Measurements from ENCODE around the gene SYVN1.
"Not testable (repeated sequence)": the region's sequence is repeated elsewhere in the genome, so short reads cannot be mapped to it uniquely, and the experiment has no call there.

SYVN1 gene

DNA sequence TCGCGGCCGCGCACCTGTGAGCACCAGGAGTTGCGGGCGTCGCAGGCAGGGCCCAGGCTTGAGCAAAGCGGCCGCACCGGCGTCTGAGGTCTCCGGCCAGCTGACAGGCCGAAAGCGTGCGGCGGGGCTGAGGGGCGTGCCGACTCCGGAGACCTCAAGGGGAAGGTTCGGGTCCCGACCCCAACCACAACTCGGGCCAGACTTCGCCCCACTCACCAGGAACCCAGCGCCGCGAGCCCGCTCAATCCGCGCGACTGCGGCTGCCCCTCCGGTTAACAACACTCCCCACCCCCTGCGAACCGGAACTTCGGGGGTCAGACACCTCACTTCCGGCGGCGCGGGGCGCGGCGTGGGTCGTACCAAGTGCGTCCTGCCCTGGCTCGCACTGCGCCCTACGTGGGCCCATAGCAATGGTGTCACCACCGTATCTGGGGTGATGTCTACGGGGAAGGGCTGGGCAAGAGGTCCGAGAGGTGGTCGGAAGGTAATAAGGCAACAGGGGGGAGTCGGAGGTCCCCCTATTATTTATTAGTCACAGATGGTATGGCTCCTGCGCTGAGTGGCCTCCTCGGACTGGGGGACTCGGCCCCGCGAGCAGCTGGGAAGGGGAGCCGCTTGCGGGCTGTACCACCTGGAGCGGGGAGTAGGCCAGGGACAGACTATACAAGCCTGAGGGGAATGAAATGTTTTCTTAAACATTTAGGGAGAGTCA lies at the start of gene SYVN1:
SYVN1 (minus strand) TSS at position 280 of the 712 bp plus-strand sequence. CDS start 918 bp downstream, outside the sequence.
- peak; percentile 99 for DNase-seq

DNA sequence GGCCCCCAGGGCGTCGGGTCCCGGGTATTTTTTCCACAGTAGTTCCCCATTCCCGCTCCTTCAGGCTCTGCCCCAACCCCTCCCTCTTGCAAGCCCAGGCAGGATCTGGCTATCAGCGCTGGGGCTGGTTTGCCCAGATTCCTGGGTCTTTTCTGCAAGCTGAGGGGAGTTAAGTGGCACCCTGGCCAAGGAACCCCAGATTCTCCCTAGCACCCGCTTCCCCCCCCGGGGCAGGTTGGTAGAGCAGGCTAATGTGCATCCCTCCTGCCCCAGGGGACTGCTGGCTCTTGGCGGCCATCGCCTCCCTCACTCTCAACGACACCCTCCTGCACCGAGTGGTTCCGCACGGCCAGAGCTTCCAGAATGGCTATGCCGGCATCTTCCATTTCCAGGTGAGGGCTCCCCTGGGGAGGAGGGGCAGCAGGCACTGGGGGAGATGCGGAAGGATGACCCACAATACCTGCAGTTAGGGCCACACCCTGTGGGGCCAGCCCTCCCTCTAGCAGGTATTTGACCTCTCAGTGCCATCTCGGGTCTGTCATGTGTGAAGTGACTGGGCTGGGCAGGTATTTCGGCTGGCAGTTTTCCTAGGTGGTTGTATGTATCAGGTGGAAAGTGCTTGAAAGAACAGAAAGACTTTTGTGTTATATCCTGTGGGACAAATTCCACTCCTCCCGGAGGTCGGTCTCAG lies 49.0 kb upstream of the SYVN1 start:
- DNase-seq, result no peak

DNA sequence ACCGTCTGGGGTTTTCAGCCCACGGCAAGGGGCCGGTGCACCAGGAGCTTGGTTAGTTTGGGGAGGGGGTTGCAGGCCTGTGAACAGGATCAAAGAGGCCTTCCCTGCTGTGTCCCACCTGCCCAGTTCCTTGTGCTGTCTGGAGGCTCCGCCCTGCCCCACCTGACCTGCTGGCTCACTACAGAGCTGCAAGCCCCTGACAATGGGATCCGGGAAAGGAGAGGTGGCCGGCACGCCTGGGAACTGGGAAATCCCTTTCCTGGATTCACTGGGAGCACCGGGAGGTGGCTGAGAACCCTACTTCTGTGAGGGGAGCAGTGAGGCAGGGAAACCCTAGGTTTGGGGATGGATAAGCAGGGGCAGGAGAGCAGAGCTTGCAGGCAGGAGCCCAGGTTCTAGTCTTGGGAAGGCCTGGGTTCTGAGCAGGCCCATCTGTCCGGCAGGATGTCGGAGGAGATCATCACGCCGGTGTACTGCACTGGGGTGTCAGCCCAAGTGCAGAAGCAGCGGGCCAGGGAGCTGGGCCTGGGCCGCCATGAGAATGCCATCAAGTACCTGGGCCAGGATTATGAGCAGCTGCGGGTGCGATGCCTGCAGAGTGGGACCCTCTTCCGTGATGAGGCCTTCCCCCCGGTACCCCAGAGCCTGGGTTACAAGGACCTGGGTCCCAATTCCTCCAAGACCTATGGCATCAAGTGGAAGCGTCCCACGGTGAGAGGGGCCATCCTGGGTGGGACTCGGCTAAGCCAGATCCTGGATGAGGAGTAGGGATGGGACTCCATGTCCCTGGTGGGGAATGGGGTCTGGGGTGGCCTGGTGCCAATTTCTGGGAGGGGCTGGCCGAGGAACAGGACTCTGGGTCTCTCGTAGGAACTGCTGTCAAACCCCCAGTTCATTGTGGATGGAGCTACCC lies 48.2 kb upstream of the SYVN1 start:
- DNase-seq, result no peak

DNA sequence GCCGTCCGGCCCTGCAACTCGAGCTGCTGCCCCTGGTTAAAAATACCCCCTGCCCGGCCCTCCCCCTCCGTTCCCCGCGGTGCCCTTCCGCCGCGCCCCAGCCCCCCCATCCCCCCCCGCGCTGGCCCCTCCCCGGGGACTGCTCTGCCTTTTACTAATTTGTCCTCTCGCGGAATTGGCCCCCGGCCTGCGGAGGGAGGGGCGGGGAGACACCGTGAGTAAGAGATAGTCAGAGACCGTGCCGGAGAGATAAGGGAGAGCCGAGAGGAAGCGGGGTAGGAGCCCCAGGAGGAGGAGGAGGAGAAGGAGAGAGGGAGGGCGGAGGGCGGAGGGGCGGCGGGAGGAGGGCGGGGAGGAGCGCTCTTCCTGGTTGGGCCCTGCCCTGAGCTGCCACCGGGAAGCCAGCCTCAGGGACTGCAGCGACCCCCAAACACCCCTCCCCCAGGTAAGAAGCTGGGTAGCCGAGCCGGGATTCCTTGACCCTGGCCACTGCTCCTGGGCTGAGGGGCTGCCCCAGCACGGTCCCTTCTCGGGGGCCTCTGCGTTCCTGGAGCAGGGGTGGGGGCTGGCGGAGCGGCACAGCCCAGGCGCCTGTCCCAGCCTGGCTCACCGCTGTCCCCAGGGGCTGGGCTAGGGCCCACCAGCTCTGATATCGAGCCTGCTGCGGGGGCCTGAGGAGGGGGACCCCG lies 47.4 kb upstream of the SYVN1 start, which contains the start of gene CAPN1:
CAPN1 (plus strand) TSS at position 360 of the 689 bp plus-strand sequence. CDS start 774 bp downstream, outside the sequence.
- peak; percentile 78 for DNase-seq

DNA sequence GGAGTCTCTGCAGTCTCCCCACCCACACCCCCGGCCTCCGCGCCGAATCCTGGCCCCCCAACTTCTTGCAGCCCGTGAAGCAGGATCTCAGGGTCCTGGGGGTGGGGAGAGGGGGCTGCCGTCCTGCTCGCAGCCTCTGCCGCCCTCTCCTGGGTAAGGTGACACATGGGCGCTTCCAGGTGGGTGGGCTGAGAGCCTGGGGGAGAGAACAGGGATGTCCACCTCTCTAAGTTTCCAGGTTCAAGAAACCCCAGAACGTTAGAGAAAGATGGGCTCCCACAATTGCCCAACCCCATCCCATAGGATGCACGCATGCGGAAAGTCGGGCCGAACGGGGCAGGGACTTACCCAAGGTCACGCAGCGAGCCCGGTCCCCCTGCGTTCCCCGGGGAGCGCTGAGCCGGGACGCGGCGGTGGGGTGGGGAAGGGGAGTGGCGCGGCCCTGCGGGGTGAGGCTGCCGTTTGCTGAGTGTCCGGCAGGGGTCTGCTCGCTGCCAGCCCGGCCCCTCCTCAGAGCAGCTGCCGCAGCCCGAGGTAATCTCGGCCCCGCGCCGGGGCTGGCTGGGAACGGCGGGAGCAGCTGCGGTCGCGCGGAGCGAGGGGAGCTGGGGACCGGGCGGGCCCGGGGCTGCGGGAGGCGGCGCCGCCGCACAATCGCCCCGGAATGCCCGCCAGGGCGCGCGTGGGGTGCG lies 46.7 kb upstream of the SYVN1 start:
- peak; percentile 91 for DNase-seq

DNA sequence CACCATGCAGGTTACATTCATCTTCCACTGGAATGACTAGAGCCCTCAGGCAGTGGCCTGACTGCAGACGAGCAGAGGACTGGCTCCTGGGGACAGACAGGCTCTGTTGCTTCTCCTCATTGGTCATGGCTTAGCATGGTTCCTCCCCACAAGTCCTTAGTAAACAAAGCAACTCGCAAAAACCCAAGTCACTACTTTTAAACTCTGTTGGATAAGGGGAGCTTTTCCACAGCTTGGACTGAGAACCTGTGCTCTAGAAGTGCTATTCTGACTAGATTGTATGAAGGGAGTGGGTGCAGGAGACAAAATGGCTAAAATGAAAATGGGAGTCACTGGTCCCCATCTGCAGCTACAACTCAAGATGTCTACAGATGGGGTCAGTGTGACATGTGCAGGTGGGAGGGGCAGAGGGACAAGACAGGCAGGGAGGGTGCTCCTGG lies 40.3 kb upstream of the SYVN1 start:
- DNase-seq, result not testable (repeated sequence)

DNA sequence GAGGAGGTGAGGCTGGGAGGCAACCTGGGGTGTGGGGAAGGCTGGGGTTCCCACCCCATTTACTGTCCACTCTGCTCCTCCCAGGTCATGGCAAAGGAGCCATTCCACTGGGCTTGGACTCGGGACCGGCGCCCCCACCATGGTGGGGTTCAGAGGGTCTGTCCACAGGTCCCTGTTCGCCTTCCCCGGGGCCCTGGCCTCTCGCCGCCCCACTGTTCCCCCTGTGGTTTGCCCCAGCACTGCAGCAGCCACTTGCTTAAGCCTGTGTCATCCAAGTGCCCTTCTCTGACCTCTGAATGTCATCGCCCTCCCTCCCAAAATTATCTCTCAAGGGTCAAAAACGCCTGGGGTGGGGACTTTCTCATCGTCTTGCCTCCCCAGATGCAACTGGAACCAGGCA lies 38.3 kb upstream of the SYVN1 start:
- no peak for DNase-seq

DNA sequence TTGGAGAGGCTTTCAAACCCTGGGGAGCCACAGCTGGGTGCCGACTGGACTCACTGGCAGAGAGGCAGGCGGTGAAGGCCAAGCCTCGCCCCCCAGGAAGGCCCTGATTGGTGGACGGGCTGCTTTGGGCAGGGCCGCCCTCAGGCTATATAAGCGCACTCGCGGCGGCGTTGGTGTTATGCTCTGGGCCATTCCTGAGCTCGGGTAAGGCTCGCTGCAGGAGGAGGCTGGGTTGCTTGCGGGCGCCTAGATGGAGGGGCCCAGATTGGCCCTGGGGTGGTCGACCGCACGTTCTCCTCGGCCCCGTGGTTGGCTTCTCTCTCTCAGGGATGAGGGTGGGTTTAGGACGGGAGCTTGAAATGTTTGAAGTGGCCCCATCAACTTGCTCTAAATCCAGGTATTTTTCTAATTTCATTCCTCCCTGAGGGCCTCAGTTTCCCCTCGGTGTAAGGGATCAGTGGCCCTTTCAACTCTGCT lies 35.8 kb upstream of the SYVN1 start, which contains the start of gene SPDYC:
SPDYC (plus strand) TSS at position 176 of the 477 bp plus-strand sequence. CDS start 1,125 bp downstream, outside the sequence.
- DNase-seq, result no peak

DNA sequence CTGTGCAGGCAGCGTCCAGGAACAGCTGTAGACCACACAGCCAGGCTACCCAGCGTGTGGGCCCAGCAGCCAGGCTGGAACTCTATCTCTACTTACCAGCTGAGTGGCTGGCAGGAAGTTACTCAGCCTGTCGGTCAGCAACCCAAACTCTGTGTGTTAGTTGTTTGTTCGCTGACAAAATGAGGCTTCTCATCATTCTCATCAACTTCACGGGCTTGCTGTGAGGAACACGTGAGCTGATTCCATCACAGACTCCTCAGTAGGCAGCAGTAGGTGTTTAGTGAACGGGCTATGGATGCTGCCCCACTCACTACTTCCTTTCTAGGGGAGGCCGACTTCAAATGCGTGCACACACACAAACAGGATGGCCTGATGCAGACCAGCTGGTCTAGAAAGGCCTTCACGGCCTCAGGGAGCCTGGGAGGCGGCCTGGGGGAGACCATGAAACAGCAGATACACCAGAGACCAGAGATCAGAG lies 34.9 kb upstream of the SYVN1 start:
- DNase-seq, result no peak

DNA sequence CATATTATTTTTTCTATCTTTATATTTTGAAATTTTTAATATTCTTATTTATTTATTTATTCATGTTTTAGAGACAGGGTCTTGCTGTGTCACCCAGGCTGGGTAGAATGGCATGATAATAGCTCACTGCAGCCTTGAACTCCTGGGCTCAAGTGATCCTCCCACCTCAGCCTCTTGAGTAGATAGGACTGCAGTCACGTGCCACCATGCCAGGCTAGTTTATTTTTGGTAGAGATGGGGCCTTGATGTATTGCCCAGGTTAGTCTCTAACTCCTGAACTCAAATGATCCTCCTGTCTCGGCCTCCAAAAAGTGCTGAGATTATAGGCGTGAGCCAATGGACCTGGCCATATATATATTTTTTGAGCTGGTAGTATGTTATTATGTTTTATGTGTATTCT lies 33.3 kb upstream of the SYVN1 start:
- DNase-seq, result no peak

DNA sequence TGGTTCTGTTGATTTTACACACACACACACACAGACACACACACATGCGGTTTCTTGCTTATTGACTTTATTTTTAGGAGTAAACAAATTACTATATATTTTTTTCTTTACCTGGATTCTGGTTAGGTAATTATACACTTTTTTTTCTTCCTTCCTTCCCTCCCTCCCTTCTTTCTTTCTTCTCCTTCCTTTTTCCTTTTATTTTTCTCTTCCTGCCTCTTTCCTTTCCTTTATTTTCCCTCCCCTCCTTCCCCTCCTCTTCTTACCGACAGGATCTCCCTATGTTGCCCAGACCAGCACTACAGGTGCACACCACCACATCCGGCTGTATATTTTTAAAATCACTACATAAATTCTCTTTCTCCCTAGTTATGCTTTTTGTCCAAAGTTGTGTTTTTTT lies 32.6 kb upstream of the SYVN1 start:
- no peak for DNase-seq

DNA sequence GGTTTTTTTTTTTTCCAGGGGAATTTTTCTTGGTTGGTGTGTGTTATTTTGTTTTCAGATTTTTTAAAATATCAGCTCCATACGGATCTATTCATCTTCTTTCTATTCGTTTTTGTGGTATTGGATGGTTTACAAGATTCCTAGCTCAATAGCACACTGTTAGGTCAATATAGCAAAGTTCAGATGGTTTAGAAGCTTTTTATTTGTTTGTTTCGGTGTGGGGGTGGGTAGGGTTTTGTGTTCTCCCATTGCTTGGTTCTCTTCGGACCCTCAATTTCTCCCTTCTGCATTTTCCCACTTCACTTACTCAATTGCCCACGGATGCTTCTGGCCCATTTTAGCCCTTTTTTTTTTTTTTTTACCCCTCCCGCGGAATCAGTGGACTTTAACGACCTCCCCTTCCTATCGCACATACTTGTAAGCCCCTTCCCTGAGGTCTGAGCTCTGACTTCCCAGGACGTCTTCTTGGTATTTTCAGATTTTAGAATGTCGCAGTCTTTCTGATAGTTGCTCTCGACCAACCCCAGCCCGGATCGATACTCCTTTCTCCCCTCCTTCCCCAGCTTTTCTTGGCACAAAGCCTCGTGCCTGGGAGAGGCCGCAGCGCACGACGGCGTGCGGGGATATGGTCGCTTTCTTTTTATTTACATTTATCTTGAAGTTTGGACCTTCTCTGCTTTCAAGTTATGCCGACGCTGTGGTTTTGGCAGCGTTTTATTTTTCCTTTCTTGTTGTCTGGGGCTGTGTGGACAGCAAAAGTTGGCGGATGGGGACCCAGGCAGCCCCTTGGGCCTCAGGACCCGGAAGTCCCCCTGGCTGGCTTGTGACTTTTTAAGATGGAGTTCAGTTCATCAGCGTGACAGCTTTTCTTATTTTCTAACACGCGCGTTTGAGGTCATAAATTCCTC lies 31.3 kb upstream of the SYVN1 start:
- DNase-seq, result no peak

DNA sequence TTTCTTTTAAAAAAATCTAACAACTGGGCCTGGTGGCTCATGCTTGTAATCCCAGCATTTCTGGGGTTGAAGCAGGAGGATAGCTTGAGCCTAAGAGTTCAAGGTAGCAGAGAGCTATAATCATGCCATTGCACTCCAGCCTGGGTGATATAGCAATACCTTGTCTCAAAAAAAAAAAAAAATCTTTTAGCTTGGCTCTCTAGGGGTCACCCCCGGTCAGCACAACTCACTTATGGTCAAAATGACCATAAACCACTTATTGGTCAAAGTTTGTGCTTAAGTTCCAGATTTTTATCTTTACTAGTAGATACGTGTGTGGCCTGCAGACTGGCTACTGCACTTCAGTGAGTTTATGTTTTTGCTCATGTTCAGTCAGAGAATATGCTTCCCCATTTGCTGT lies 29.4 kb upstream of the SYVN1 start:
- DNase-seq, result no peak

DNA sequence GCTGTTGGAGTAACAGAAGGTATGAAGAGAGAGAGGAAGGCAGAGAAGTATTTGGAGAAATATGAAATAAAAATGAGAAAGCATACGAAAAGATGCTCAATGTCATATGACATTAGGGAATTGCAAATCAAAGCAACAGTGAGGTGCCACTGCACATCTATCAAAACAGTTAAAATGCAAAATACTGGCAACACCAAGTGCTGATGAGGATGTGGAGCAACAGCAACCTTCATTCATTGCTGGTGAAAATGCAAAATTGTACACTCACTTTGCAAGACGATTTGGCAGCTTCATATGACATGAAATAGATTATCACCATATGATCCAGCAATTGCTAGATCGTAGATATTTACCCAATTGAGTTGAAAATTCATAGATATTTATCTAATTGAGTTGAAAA lies 26.3 kb upstream of the SYVN1 start:
- no peak for DNase-seq

DNA sequence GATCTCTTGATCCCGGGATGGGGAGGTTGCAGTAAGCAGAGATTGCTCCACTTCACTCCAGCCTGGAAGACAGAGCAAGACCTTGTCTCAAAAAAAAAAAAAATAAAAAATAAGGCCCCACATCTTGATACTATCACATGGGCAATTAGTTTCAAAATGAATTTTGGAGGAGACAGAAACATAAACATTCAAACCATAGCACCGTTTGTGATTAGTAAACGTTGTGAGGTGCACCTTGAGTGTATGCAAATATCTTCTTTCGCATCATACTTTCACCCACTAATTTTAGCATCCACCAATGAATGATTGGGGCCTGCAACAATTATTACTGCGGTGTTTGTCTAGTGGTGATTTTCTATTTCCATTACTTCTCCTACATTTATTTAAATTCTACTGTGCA lies 24.7 kb upstream of the SYVN1 start:
- DNase-seq, result no peak

DNA sequence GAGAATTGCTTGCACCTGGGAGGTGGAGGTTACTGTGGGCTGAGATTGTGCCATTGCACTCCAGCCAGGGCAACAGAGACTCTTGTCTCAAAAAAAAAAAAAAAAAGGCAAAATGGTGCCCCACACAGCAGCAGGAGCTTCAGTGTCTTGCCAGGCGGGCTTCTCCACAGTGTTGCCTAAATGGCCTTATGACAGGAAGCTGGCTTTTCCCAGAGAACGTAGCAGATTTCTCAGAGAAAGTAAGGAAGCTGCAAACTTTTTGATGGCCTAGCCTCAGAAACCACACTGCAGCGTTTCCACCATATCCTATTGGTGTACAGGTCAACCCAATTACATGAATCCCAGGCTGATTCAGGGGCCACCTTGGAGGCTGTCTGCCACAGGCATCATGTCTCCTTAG lies 23.0 kb upstream of the SYVN1 start:
- DNase-seq, result no peak

DNA sequence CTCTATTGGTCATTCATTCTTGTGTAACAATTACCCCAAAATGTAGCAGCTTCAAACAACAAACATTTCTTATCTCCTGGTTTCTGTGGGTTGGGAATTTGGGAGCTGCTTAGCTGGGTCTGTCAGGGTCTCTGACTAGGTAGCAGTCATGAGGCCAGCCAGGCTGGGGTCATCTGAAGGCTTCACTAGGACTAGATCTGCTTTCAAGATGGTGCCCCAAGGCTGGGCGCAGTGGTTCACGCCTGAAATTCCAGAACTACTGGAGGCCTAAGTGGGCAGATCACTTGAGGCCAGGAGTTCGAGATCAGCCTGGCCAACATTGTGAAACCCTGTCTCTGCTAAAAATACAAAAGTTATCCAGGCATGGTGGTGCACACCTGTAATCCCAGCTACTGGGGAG lies 22.6 kb upstream of the SYVN1 start:
- DNase-seq, result no peak

DNA sequence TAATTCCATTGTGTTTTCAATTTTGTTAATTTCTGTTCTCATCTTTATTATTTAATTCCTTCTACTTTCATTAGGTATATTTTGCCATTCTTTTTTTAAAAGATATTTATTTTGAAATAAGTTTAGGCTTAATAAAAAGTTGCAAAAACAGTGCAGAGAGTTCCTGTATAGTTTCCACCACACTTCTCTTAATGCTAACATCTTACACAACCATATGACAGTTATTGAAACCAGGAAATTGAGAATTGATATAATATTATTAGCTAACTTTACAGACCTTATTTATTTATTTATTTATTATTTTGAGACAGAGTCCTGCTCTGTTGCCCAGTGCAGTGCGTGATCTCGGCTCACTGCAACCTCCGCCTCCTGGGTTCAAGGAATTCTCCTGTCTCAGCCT lies 21.9 kb upstream of the SYVN1 start:
- no peak for DNase-seq

DNA sequence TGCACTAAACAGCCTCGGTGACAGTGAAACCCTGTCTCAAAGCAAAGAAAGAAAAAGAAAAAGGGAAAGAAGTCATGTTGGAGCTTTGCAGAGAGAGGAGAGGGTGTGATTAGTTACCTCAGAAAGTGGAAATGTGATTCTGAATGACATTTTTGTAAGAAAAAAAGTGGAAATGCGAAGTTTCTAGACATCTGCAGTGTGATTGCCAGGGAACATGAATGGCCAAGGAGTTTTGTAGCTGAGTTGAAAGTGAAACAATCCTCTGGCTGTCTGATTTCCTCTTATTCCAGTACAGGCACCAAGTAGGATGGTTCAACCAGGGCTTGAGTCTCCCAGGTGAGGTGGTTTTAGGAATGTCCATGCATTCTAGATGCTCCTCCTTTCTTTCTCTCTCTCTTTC lies 17.8 kb upstream of the SYVN1 start:
- DNase-seq, result no peak

DNA sequence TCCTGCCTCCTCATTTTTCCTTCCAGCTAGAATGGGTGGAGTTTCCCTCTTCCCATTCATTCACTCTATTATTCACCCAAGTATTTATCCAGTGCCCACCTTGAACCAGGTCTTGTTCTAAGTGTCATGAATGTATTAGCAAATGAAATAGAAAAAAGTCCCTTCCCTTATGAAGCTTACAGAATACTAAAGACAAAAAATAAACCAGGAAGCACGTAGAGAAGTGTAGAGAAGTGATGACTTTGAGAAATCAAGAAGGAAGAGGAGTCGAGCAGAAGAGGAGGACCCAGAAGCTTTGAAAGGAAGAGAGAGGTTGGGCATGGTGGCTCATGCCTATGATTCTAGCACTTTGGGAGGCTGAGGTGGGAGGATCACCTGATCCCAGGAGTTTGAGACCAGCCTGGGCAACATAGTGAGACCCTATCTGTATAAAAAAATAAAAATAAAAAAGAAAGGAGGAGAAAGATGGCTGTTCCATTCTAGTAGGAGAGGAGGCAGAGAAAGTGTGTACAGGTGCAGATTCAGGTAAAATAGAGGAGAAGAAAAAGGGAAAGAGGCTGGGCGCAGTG lies 17.1 kb upstream of the SYVN1 start:
- DNase-seq, result no peak

All from retina (tissue), 1 donor.